ENCODE results near the gene SHROOM2. TPM values are rescaled to one million over a fixed set of nuclear protein-coding genes. Genes with fewer than 3 reads are reported as not detected.
"Not testable (repeated sequence)": the region's sequence is repeated elsewhere in the genome, so short reads cannot be mapped to it uniquely, and the experiment has no call there.

The SHROOM2 gene
- total RNA-seq, 1 donor from 2014 or later = 5.5 TPM

- peak; percentile 9 for DNase-seq (ENCODE audit: low read depth)
Measured at GRCh38 chrX:9829308-9830267, 43.4 kb downstream of the SHROOM2 start.

- peak; percentile 49 for DNase-seq (ENCODE audit: low read depth)
Measured at GRCh38 chrX:9832811-9833210, 46.6 kb downstream of the SHROOM2 start.

- no peak for DNase-seq (ENCODE audit: low read depth)
Measured at GRCh38 chrX:9835585-9836210, 49.5 kb downstream of the SHROOM2 start.

- peak; percentile 31 for DNase-seq (ENCODE audit: low read depth)
Measured at GRCh38 chrX:9842541-9842940, 56.3 kb downstream of the SHROOM2 start.

- no peak for DNase-seq (ENCODE audit: low read depth)
Measured at GRCh38 chrX:9844936-9845577, 58.8 kb downstream of the SHROOM2 start.

GRCh38 chrX:9845578-9845952 is 59.3 kb downstream of the SHROOM2 start:
- no peak for DNase-seq (ENCODE audit: low read depth)

- DNase-seq (ENCODE audit: low read depth) = peak; percentile 85
Measured at GRCh38 chrX:9846631-9847030, 60.4 kb downstream of the SHROOM2 start.

GRCh38 chrX:9847071-9847470 is 60.8 kb downstream of the SHROOM2 start:
- DNase-seq (ENCODE audit: low read depth) = peak; percentile 61

- DNase-seq (ENCODE audit: low read depth) = no peak
Measured at GRCh38 chrX:9848718-9849479, 62.7 kb downstream of the SHROOM2 start.

- DNase-seq (ENCODE audit: low read depth) = no peak
Measured at GRCh38 chrX:9851890-9852289, 65.7 kb downstream of the SHROOM2 start.

GRCh38 chrX:9853307-9853706 is 67.1 kb downstream of the SHROOM2 start:
- no peak for DNase-seq (ENCODE audit: low read depth)

- DNase-seq (ENCODE audit: low read depth) = no peak
Measured at GRCh38 chrX:9855561-9856283, 69.5 kb downstream of the SHROOM2 start.

- DNase-seq (ENCODE audit: low read depth) = no peak
Measured at GRCh38 chrX:9856588-9856987, 70.4 kb downstream of the SHROOM2 start.

GRCh38 chrX:9857575-9858474 is 71.6 kb downstream of the SHROOM2 start:
- DNase-seq (ENCODE audit: low read depth) = no peak

GRCh38 chrX:9858684-9859083 is 72.5 kb downstream of the SHROOM2 start:
- not testable (repeated sequence) for DNase-seq (ENCODE audit: low read depth)

- DNase-seq (ENCODE audit: low read depth) = no peak
Measured at GRCh38 chrX:9859711-9860555, 73.7 kb downstream of the SHROOM2 start.

GRCh38 chrX:9860826-9861225 is 74.6 kb downstream of the SHROOM2 start:
- no peak for DNase-seq (ENCODE audit: low read depth)

GRCh38 chrX:9861711-9862110 is 75.5 kb downstream of the SHROOM2 start:
- no peak for DNase-seq (ENCODE audit: low read depth)

GRCh38 chrX:9862525-9862924 is 76.3 kb downstream of the SHROOM2 start:
- DNase-seq (ENCODE audit: low read depth) = no peak

Measured in myocyte (in vitro differentiated cells).